ENCODE data around the gene RAP1GAP. TPM values are rescaled to one million over a fixed set of nuclear protein-coding genes. Genes with fewer than 3 reads are reported as not detected.

The RAP1GAP gene
- polyA plus RNA-seq, 2 of the 4 experiments (the other 2 are of a cell fraction): 5.4 to 16.7 TPM

- TF ChIP-seq USF2 (IDR thresholded peaks at IDR 0.05) (no peak), CTCF (IDR thresholded peaks at IDR 0.05) (no peak), FOSB (CRISPR knock-in tag; IDR thresholded peaks at IDR 0.05) (no peak), CHD2 (IDR thresholded peaks at IDR 0.05; ENCODE audit: low read length, partially characterized antibody) (no peak), EHF (CRISPR knock-in tag; IDR thresholded peaks at IDR 0.05) (no peak), BHLHE40 (IDR thresholded peaks at IDR 0.05; ENCODE audit: low read depth, low read length) (no peak), ZFP36 (IDR thresholded peaks at IDR 0.05; ENCODE audit: borderline replicate concordance, partially characterized antibody) (no peak), NR3C1 (IDR thresholded peaks at IDR 0.05) (no peak)
Measured at GRCh38 chr1:21641076-21641475, 28.1 kb downstream of the RAP1GAP start (continued).

GRCh38 chr1:21640653-21641052, 28.5 kb downstream of the RAP1GAP start:
- Histone ChIP-seq H3K4me3 (no peak overlapping the region), H3K9me3 (no peaks in the 10 kb centered on the region), H3K4me2 (no peak overlapping the region), H3K4me1 (peaks cover 38% of the 10 kb centered on the region), H3K27ac (peak overlapping the region; percentile 73 to 86; a peak in 4 of 6 replicates)
- no peak for DNase-seq (ENCODE audit: low read depth in 1 of 2, low spot score in 1 of 2)
- no peak for FAIRE-seq
- ChIA-PET CTCF (interaction anchor here (1.0 kb wide), 1 partner anchor 11 kb away, joined by 3 read pairs; no protein-coding TSS in a partner anchor), POLR2A (no interaction called here)
- no peak for ATAC-seq
- 91% methylated on average over 6 of the region's 6 CpGs for WGBS (ENCODE audit: missing lambda C conversion rate)
- TF ChIP-seq CTCF (IDR thresholded peaks at IDR 0.05): no peak
- TF ChIP-seq MYC (IDR thresholded peaks at IDR 0.05; ENCODE audit: borderline replicate concordance, low read length): no peak

GRCh38 chr1:21639594-21640041, 29.5 kb downstream of the RAP1GAP start:
- WGBS (ENCODE audit: missing lambda C conversion rate): 35% methylated on average over 15 of the region's 24 CpGs
- CTCF ChIA-PET: interaction anchor here (0.7 kb wide), 2 partner anchors 19 to 257 kb away, joined by 3 read pairs; no protein-coding TSS in a partner anchor
- H3K27ac ChIP-seq: peak overlapping the region; percentile 73 to 86

More at GRCh38 chr1:21639594-21640041, 29.5 kb downstream of the RAP1GAP start:
- no peak overlapping the region for H3K4me3 ChIP-seq
- no peaks in the 10 kb centered on the region for H3K9me3 ChIP-seq
- POLR2A ChIA-PET: interaction anchor here (0.6 kb wide), 1 partner anchor 17 kb away, joined by 3 read pairs; no protein-coding TSS in a partner anchor
- no peak for TF ChIP-seq ELK1 (IDR thresholded peaks at IDR 0.05; ENCODE audit: low read depth, low read length)
- no peak for TF ChIP-seq EHF (CRISPR knock-in tag; IDR thresholded peaks at IDR 0.05)
- no peak for TF ChIP-seq MYC (IDR thresholded peaks at IDR 0.05; ENCODE audit: borderline replicate concordance, low read length)
- TF ChIP-seq, protein P1, sequence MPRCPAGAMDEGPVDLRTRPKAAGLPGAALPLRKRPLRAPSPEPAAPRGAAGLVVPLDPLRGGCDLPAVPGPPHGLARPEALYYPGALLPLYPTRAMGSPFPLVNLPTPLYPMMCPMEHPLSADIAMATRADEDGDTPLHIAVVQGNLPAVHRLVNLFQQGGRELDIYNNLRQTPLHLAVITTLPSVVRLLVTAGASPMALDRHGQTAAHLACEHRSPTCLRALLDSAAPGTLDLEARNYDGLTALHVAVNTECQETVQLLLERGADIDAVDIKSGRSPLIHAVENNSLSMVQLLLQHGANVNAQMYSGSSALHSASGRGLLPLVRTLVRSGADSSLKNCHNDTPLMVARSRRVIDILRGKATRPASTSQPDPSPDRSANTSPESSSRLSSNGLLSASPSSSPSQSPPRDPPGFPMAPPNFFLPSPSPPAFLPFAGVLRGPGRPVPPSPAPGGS (IDR thresholded peaks at IDR 0.05): no peak
- no peak for TF ChIP-seq HEYL (CRISPR knock-in tag; IDR thresholded peaks at IDR 0.05)
- TF ChIP-seq NR3C1 (IDR thresholded peaks at IDR 0.05): no peak
- TF ChIP-seq FOSB (CRISPR knock-in tag; IDR thresholded peaks at IDR 0.05): no peak
- no peak for TF ChIP-seq HDAC2 (IDR thresholded peaks at IDR 0.05)
- TF ChIP-seq POLR2AphosphoS2 (conservative IDR thresholded peaks at IDR 0.05; ENCODE audit: low read length): no peak
- no peak for TF ChIP-seq REST (IDR thresholded peaks at IDR 0.05)
- TF ChIP-seq CHD2 (IDR thresholded peaks at IDR 0.05; ENCODE audit: low read length, partially characterized antibody): no peak
- TF ChIP-seq TFCP2L1 (CRISPR knock-in tag; IDR thresholded peaks at IDR 0.05): no peak
- no peak for TF ChIP-seq JUNB (IDR thresholded peaks at IDR 0.05)
- no peak for TF ChIP-seq RCOR1 (IDR thresholded peaks at IDR 0.05; ENCODE audit: low read depth, low read length)
- DNase-seq (ENCODE audit: low read depth in 1 of 2, low spot score in 1 of 2): no peak
- H3K4me2 ChIP-seq: peak overlapping the region; percentile 60
- ATAC-seq: peak; percentile 37 to 55; a peak in 5 of 6 replicates
- H3K4me1 ChIP-seq: peaks cover 48% of the 10 kb centered on the region
- FAIRE-seq: no peak

Measured in A549 (cell line).